D721Med (cell line): ENCODE data around the gene ALG3.

Experiments used
- DNase-seq: peaks from one replicate; pipeline ENCODE4 v3.0.0; 2011; ENCODE audit warnings: low spot score; ENCODE audit not compliant: insufficient read length
- FAIRE-seq: peaks from 2 replicates; lab custom pipeline; 2011; peaks lifted over from hg19 to GRCh38; lab: Jason Lieb, UNC
- TF ChIP-seq, protein P1 (sequence below): IDR thresholded peaks from 2 replicates; pipeline ENCODE4 v1.5.1; 2012; ENCODE audit warnings: mild to moderate bottlenecking, control low read depth; ENCODE audit not compliant: insufficient read depth; ENCODE audit errors: missing control alignments

The ALG3 gene

DNA sequence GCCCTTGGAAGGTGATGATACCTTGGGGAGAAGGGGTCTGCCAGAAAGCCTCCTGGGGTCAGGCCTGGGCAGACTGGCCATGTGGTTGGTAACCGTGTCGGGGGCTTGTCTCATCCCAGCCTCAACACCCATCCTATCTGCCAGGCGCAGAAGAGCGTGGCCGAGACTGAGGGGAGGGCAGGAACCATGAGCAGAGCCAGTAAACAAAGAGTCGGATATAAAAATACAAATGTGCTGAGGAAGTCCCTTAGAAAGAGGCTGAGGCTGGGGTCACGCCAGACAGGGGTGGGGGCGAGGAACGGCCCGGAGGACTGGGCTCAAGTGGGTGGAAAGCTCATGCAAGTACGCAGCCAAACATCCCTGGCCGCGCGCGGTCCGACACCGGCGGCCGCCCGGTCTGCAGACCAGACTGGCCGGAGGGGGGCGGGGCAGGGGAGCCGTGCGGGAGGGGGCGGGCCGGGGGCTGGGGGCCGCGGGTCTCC lies 10.7 kb upstream of the ALG3 start:
- TF ChIP-seq, protein P1, sequence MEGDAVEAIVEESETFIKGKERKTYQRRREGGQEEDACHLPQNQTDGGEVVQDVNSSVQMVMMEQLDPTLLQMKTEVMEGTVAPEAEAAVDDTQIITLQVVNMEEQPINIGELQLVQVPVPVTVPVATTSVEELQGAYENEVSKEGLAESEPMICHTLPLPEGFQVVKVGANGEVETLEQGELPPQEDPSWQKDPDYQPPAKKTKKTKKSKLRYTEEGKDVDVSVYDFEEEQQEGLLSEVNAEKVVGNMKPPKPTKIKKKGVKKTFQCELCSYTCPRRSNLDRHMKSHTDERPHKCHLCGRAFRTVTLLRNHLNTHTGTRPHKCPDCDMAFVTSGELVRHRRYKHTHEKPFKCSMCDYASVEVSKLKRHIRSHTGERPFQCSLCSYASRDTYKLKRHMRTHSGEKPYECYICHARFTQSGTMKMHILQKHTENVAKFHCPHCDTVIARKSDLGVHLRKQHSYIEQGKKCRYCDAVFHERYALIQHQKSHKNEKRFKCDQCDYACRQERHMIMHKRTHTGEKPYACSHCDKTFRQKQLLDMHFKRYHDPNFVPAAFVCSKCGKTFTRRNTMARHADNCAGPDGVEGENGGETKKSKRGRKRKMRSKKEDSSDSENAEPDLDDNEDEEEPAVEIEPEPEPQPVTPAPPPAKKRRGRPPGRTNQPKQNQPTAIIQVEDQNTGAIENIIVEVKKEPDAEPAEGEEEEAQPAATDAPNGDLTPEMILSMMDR = no peak
- FAIRE-seq (no peak), DNase-seq (no peak)

- FAIRE-seq = no peak
- TF ChIP-seq, protein P1 = no peak
- DNase-seq = no peak
Observed at GRCh38 chr3:184258926-184259325, 10.2 kb upstream of the ALG3 start.

DNA sequence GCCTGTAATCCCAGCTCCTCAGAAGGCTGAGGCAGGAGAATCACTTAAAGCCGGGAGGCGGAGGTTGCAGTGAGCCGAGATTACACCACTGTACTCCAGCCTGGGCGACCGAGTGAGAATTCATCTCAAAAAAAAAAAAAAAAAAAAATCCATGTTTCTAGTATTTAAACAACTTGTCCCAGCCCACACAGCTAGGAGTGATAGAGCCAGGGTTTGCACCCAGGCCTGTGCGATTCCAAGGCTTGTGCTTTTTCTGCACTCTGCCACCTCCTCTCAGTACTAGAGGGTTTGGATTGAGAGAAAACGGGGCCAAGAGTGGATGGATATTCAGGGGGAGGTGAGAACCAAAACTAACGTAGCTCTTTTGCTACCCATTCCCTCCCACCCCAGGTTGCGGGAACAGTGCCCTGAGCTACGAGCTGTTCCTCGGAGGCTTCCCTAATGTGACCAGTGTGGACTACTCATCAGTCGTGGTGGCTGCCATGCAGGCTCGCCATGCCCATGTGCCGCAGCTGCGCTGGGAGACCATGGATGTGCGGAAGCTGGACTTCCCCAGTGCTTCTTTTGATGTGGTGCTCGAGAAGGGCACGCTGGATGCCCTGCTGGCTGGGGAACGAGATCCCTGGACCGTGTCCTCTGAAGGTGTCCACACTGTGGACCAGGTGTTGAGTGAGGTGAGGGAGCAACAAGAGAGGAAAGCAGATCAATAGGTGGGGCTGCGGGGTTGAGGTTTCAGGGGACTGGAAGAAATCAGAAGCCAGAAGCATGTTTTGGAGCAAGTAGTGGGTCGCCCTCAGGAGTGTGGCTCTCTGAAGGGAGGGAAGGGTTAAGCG lies 8.5 kb upstream of the ALG3 start:
- FAIRE-seq (no peak), DNase-seq (no peak)
- TF ChIP-seq, protein P1 = no peak

DNA sequence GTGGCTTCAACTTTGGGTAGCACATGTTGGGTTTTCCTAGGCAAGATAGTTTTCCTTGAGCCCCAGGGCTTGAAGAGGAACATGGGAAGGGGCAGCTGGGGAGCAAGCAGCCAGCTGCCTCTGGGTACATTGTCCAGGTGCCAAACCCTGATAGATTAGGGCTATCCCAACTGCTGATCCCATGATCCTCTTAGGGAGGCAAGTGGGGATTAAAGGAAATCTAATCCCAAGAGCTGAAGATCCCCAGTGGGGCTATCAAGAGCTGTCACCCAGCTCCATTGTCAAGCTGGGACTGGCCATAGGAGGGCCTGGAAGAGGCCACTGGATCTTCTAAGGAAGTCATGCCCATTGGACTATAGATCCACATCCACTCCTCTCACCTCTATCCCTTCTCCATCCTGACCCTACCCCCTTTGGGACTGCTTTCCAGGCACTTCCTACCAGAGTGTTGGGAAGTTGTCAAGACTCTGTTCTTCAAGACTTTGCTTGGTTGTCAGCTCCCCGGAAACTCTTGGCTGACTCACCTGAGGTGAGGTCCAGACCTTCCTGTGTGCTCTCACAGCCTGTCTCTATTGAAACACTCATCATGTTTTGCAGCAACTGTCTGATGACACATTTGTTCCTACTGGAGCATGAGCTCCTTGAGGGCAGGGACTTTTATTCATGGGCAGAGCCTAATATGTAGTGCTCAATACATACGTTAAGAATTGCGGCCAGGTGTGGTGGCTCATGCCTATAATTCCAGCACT lies 6.7 kb upstream of the ALG3 start:
- peak; percentile 95 for FAIRE-seq

DNA sequence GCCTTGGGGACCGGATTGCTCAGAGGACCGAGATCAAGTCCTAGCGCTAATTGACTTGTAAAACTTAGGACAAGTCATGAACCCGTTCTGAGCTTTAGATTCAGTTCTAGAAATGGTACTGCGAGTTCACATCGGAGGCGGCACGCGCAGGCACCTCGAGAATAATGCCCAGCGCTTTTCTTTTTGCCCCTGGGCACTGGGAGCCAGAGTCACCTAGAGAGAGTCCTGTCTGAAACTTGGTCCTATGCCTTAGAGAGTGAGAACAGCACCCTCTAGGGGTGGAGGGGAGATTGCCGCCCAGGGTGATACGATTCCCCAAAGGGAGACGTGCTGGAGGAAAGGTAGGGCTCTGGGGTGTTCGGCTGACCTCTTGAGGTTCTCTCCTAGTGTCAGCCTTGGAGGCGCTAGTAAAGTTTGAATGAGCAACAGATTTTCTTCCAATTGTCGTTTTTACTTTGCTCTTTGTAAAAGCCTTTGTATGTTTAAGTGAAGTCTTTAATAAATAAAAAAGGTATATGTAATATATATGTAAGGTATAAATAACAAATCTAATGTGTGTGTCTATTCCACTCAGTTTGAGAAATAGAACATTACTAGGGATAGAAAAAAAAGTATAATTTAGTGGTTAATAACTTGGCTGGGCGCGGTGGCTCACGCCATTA lies 1.5 kb upstream of the ALG3 start:
- TF ChIP-seq, protein P1 = peak; percentile 90
- DNase-seq = peak; percentile 76
- peak; percentile 32 for FAIRE-seq

More for the DNA sequence above, 6.7 kb upstream of the ALG3 start:
- TF ChIP-seq, protein P1 = no peak
- peak; percentile 96 for DNase-seq

GRCh38 chr3:184249412-184250166 lies 827 bp upstream of the ALG3 start, which contains the start of gene EEF1AKMT4:
Gene EEF1AKMT4, plus strand, starts transcription at chr3:184249672. Its CDS starts 23 bp downstream, at chr3:184249695.
- DNase-seq (peak; percentile 82), FAIRE-seq (no peak)
- TF ChIP-seq, protein P1 = peak; percentile 34
